Kidney (tissue), 14 donors: Measurements from ENCODE around the gene TTLL13. TPM values are rescaled to one million over a fixed set of nuclear protein-coding genes. Genes with fewer than 3 reads are reported as not detected.

Experiments used
- DNase-seq, 5 donors: peaks; one replicate each; pipeline ENCODE4 v3.0.0-alpha.2; 2013 to 2020
- FAIRE-seq: peaks from 2 replicates; lab custom pipeline; 2012; peaks lifted over from hg19 to GRCh38; lab: Jason Lieb, UNC
- H3K27ac ChIP-seq, 2 donors: one replicate each; pipeline ENCODE4 v1.7.0; 2013; ENCODE audit warnings: low read depth in 2 of 2, low read length in 2 of 2, inconsistent platforms in 1 of 2
- H3K27me3 ChIP-seq: one replicate; pipeline ENCODE4 v1.7.1; 2013; ENCODE audit warnings: low read length, inconsistent platforms; ENCODE audit not compliant: control insufficient read depth, insufficient read depth
- H3K36me3 ChIP-seq, 3 donors: one replicate each; pipeline versions ENCODE4 v1.7.0 to v1.7.1; 2013; ENCODE audit warnings: low read length in 3 of 3, control low read depth in 1 of 3, inconsistent platforms in 1 of 3; ENCODE audit not compliant: insufficient read depth in 3 of 3, control insufficient read depth in 2 of 3
- H3K4me1 ChIP-seq, 3 donors: one replicate each; pipeline versions ENCODE4 v1.7.0 to v1.7.1; 2013; ENCODE audit warnings: low read length in 3 of 3, inconsistent platforms in 1 of 3, low read depth in 1 of 3; ENCODE audit not compliant: control insufficient read depth in 2 of 3, insufficient read depth in 2 of 3
- H3K4me3 ChIP-seq, 3 donors: one replicate each; pipeline versions ENCODE4 v1.7.0 to v1.8.1; 2013; ENCODE audit warnings: low read length in 3 of 3, control low read depth in 1 of 3, inconsistent platforms in 1 of 3
- H3K9ac ChIP-seq, 3 donors: one replicate each; pipeline versions ENCODE4 v1.7.0 to v1.7.1; 2013; ENCODE audit warnings: low read length in 3 of 3, control low read depth in 1 of 3, inconsistent platforms in 1 of 3
- H3K9me3 ChIP-seq, 3 donors: one replicate each; pipeline versions ENCODE4 v1.7.0 to v1.7.1; 2013; ENCODE audit warnings: low read length in 3 of 3, control low read depth in 1 of 3, inconsistent platforms in 1 of 3; ENCODE audit not compliant: control insufficient read depth in 2 of 3, insufficient read depth in 1 of 3
- intact Hi-C: fragments of 100-400 bp; cut with DNase I; formaldehyde crosslinking; loops from one replicate; pipeline ENCODE4 v1.11.1; 2022
- polyA plus RNA-seq: library from polyadenylated mRNA; stranded (reverse); fragments of 350-450 nt; fragmentation: Illumina TruSeq; extraction: RNeasy Lipid Tissue Mini Kit (QIAGEN cat#74804); gene quantifications from one replicate; pipeline ENCODE4 v1.2.3, GENCODE V29; 2014; ENCODE audit warnings: low read depth, low replicate concordance; ENCODE audit not compliant: insufficient read depth
- total RNA-seq: library from RNA; stranded (reverse); fragmentation: NEBNext Ultra II Directional; extraction: Animal tissue kit (Norgen Biotek cat#: 25700); gene quantifications from one replicate; pipeline ENCODE4 v1.2.1, GENCODE V29; 2021
- TF ChIP-seq, protein P1 (sequence below): IDR thresholded peaks from 3 replicates; pipeline ENCODE4 v1.5.1; 2012; ENCODE audit warnings: mild to moderate bottlenecking, moderate library complexity, borderline replicate concordance; ENCODE audit not compliant: insufficient read depth; ENCODE audit errors: extremely low read depth
- donor health status: control.
- donor health status: control.
- donor health status: control.
- donor health status: control.
- donor health status: control.
- donor health status: DM: yes; HTN: yes; CAD: no.
- donor health status: Normal renal cell carcinoma (clear cell type).

Gene TTLL13
- total and polyA plus RNA-seq, 2 donors from 2014 or later = 0.54 to 0.88 TPM

DNA sequence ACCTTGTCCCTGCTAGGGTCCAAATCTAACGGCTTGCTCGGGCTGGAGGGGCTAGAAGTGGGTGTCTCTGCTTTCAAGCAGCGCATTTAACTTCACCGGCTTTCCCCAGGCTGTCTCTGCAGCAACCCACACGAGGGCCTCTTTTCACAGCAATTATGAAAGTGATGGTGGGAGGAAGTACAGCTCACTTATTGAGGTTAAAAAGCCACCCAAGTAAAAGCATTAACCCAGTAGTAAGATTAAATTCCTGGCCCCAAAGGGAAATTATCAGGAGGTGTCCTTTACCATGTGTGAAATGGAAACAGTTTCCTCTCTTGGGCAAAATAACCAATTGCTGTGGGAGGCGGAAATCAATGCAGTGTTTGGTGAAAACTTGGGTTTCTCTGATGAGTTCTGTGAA, 57.2 kb downstream of the TTLL13 start:
- Histone ChIP-seq H3K4me3 (no peak overlapping the region), H3K4me1 (peaks cover 0 to 3% (median under 1%) of the 10 kb centered on the region in 3 donors), H3K9me3 (no peaks in the 10 kb centered on the region), H3K36me3 (no peaks in the 10 kb centered on the region), H3K27ac (no peak overlapping the region), H3K9ac (no peak overlapping the region), H3K27me3 (no peaks in the 10 kb centered on the region)
- intact Hi-C loops = no loop called here
- TF ChIP-seq, protein P1, sequence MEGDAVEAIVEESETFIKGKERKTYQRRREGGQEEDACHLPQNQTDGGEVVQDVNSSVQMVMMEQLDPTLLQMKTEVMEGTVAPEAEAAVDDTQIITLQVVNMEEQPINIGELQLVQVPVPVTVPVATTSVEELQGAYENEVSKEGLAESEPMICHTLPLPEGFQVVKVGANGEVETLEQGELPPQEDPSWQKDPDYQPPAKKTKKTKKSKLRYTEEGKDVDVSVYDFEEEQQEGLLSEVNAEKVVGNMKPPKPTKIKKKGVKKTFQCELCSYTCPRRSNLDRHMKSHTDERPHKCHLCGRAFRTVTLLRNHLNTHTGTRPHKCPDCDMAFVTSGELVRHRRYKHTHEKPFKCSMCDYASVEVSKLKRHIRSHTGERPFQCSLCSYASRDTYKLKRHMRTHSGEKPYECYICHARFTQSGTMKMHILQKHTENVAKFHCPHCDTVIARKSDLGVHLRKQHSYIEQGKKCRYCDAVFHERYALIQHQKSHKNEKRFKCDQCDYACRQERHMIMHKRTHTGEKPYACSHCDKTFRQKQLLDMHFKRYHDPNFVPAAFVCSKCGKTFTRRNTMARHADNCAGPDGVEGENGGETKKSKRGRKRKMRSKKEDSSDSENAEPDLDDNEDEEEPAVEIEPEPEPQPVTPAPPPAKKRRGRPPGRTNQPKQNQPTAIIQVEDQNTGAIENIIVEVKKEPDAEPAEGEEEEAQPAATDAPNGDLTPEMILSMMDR = no peak
- FAIRE-seq (no peak), DNase-seq (peak in 1 of 5 donors; percentile 21)

DNA sequence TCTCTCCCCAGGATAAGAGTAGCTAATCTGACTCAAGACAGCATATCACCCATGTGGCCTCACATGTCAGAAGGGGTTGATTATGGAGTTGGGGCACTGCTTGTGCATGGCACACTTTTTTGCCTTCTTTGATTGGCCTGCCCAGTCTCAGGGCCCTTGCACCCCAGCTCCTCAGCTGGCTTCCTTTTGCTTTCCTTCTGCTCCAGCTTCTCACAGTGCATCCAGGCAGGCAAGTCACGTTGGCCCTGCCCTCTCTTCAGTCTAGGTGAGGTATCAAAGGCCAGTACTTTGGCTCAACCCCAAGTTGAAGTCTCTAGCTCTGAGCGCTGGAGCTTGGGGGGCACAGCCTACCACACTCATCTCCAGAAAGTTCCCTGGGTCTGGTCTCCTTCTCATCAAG, 58.3 kb downstream of the TTLL13 start:
- Histone ChIP-seq H3K27ac (no peak overlapping the region), H3K27me3 (no peaks in the 10 kb centered on the region), H3K9ac (no peak overlapping the region), H3K36me3 (no peaks in the 10 kb centered on the region), H3K9me3 (no peaks in the 10 kb centered on the region), H3K4me3 (no peak overlapping the region), H3K4me1 (no peaks in the 10 kb centered on the region)
- TF ChIP-seq, protein P1 = no peak
- intact Hi-C loops = no loop called here
- FAIRE-seq (no peak), DNase-seq (no peak)

DNA sequence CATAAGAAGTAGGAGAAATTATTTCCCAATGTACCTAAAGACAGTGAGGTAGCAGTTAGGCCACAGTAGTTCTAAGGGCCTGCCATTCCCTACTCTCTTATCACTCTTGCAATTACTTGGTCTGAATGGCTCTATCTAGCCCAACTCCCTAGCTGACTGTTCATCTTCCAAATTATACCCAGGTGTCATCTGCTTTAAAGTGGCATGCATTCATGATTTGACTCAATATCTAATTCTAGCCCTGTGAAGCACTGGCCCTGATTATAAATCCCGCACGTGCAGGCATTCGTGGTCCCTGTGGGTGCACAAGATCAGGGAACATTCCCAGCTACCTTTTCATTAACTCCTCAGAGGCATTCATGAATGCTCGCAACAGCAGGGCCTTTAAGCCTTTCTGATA, 59.7 kb downstream of the TTLL13 start:
- TF ChIP-seq, protein P1 = no peak
- intact Hi-C loops = no loop called here
- H3K27me3 ChIP-seq = no peaks in the 10 kb centered on the region

More for the DNA sequence above, 59.7 kb downstream of the TTLL13 start:
- H3K27ac ChIP-seq = peak overlapping the region in 1 of 2 donors; percentile 2
- no peak overlapping the region for H3K4me3 ChIP-seq
- no peak overlapping the region for H3K9ac ChIP-seq
- FAIRE-seq (no peak), DNase-seq (no peak)
- H3K36me3 ChIP-seq = no peaks in the 10 kb centered on the region
- H3K9me3 ChIP-seq = no peaks in the 10 kb centered on the region
- H3K4me1 ChIP-seq = no peaks in the 10 kb centered on the region

Other genes with a start within 250 kb of the TTLL13 start
- 17.0 TPM for gene ZNF710, start 248.2 kb upstream of the TTLL13 start, total RNA-seq
- 11.0 TPM for gene ZNF710, start 248.2 kb upstream of the TTLL13 start, polyA plus RNA-seq
- 87.0 TPM for gene IDH2, start 147.1 kb upstream of the TTLL13 start, total RNA-seq
- gene IDH2, start 147.1 kb upstream of the TTLL13 start, polyA plus RNA-seq = 545 TPM
- gene SEMA4B, start 48.2 kb upstream of the TTLL13 start, total RNA-seq = 190 TPM
- 28.7 TPM for gene SEMA4B, start 48.2 kb upstream of the TTLL13 start, polyA plus RNA-seq
- 158 TPM for gene CIB1, start 15.6 kb upstream of the TTLL13 start, total RNA-seq
- gene CIB1, start 15.6 kb upstream of the TTLL13 start, polyA plus RNA-seq = 321 TPM
- 15.3 TPM for gene GDPGP1, start 15.3 kb upstream of the TTLL13 start, total RNA-seq
- gene GDPGP1, start 15.3 kb upstream of the TTLL13 start, polyA plus RNA-seq = 4.8 TPM
- 81.9 TPM for gene NGRN, start 16.1 kb downstream of the TTLL13 start, total RNA-seq
- gene NGRN, start 16.1 kb downstream of the TTLL13 start, polyA plus RNA-seq = 93.8 TPM
- gene ZNF774, start 102.7 kb downstream of the TTLL13 start, total RNA-seq = 3.1 TPM
- gene ZNF774, start 102.7 kb downstream of the TTLL13 start, polyA plus RNA-seq = 1.7 TPM
- 218 TPM for gene IQGAP1, start 138.7 kb downstream of the TTLL13 start, total RNA-seq
- 70.0 TPM for gene IQGAP1, start 138.7 kb downstream of the TTLL13 start, polyA plus RNA-seq